Stimulated activated CD8-positive, alpha-beta memory T cell treated with anti-CD3 and anti-CD28 coated beads, Interleukin-15, amount 100 ng/mL, for 48 hours (primary cell): ENCODE results near the gene SPG7.
"Not testable (repeated sequence)": the region's sequence is repeated elsewhere in the genome, so short reads cannot be mapped to it uniquely, and the experiment has no call there.

ENCODE experiments used
- DNase-seq, 2 donors: peaks; one replicate each; pipeline ENCODE4 v3.0.0-alpha.2; 2020; ENCODE audit warnings: low read depth in 2 of 2

SPG7 gene

DNA sequence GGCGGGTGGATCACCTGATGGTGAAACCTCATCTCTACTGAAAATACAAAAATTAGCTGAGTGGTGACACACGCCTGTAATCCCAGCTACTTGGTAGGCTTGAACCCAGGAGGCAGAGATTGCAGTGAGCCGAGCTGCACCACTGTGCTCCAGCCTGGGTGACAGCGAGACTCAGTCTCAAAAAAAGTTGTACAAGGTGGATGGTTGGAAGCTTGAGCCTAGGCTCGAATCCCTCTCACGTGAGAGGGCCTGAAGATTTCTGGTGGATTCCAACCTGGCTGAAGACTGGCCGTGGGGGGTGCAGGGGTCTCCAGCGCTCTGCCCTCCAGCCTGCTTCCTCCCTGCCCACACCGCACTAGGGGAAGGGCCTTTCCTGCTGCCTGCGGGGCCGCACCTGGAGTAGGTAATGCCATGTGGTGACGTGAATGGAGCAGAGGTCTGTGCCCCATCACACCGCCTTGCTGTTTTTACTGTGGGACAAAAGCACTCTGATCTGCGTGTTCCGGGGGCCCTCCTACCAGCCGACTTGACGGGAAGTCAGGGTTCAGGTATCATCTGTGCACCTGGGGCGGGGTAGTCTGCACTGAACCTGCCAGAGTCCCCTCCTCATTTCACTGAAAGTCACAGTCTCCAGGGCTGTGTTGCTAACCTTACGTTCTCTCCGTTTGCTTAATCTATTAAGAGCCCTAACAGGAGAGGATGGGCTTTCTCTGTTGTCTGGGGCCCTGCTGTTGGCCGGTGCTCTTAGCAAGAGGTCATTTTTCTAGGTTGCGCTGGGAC, 56.5 kb downstream of the SPG7 start:
- no peak for DNase-seq

DNA sequence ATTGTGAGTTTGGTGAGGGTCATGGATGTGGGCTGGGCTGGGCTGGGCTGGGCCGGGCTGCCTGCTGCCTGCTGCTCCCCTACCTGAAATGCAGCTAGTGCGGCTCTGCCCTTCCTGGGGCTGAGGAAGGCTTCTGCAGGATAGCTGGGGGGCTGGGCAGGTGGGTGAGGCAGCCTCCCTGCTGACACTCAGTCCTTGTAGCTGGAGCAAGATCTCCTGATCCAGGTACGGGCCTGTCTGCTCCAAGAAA, 57.0 kb downstream of the SPG7 start:
- DNase-seq = no peak

DNA sequence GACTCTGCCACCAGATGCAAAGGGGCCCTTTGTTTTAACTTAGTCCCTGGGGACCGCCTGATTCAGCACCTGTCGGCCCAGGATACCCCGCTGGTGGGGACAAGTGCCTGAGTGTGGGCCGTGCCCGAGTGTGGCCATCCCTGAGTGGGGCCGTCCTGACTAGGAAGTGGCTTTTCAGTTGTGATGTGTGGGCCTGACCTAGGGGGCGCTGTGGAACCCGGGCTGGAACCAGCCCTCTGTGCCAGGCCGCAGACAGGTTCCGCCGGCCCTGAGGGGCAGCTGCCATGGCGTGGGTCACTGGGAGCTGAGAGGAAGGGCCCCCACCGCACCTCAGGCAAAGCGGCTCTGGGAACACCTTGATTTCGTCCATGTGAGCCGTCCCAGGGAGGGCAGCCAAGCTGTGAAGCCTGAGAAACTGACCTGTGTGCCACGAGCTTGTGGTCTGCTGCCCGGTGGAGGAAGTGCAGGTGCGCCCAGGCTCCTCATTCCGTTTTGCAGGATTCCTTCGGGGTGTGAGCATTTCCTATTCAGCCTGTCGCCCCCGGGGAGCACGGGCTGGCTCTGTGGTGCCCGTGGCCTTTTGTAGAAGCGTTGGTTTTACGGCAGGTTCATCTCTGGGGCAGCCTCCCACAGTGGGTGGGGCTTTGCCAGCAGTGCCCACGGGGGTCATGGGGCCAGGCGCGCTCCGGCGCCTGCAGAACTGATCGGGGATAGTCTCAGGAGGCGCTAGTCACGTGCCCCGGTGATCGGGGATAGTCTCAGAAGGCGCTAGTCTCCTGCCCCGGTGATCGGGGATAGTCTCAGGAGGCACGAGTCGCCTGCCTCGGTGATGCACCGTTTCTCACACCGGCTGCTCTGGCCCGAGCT, 57.5 kb downstream of the SPG7 start:
- peak; percentile 54 to 59 for DNase-seq

DNA sequence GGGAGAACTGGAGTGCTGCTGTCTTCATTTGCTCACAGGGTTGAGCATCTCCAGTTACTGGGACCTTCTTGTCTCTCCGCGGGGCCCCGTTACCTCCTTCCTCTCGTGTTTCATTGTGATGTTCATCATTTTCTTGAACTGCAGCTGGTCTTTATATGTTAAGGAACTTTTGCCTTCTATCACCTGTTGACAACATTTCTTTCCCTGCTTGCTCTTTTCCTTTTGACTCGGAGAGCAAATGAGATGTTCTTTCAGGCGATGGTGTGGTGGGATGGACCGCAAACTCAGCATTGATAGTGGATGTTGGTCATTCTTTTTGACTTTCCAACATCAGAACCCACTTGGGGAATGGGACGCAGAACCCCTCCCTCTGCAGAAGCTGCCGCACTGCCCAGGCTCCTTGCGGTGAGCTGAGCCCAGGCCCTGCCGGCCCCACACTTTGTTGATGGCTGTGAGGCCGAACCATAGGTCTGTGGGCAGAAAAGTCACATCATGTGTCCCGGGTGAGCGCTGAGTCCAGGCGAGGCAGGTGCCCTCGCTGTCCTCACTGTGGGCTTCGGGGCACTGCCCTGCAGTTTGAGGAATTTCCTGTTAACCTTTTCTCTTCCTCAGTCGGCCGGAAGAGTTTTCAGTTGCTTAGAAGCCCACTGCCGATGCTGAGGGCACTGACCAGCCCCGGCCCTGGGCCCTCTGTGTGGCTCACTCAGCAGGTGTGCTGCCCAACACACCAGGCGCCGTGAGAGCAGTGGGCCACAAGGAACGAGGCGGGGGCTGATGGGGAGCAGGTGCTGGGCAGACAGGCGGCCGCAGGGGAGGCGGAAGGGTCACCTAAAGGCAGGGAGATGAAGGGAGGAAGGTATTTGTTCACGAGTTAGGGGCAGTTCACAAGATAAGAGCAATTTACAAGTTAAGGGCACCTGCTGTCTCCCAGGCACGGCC, 59.7 kb downstream of the SPG7 start:
- DNase-seq = no peak

- DNase-seq = no peak
Measured at GRCh38 chr16:89569506-89570341, 61.5 kb downstream of the SPG7 start.

DNA sequence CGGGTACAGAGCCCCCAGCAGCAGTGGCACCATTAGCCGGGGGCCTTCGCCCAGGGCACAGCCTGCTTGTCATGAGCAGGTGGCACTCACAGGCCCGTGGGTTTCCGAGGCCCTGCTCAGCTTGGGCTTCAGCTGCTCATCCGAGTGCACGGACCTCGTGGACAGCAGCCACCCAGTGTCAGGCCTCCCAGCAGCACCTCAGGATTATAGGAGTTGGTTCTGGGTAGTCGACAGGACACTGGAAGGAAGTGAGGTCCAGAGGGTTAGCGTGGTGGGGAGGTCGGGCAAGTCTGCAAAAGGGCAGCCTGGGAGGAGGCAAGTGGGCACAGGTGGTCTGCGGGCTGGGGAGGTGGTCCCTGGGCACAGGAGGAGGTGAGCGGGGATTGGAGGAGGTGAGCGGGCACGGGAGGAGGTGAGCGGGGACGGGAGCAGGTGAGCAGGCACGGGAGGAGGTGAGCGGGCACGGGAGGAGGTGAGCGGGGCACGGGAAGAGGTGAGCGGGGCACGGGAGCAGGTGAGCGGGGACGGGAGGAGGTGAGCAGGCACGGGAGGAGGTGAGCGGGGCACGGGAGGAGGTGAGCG, 62.2 kb downstream of the SPG7 start:
- DNase-seq = no peak

- not testable (repeated sequence) for DNase-seq
Measured at GRCh38 chr16:89570983-89571598, 62.9 kb downstream of the SPG7 start.

DNA sequence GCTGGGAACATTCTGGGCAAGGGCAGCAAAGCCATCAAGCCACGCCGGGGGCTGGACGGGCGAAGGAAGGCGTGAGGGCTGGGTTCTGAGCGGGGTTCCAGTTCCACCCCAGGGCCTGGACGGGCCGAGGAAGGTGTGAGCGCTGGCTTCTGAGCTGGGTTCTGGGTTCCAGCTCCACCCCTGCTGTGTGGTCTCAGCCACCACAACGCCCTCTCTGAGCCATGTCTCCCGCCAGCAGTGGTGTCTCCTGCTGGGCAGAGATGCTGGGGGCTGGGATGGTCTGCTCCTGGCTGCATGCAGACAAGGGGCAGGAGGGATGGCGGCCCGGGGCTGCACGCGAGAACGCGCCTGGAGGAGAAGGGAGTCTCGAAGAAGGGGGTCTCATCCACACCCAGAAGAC, 63.4 kb downstream of the SPG7 start:
- no peak for DNase-seq

GRCh38 chr16:89572073-89572484, 63.9 kb downstream of the SPG7 start:
- DNase-seq = no peak

DNA sequence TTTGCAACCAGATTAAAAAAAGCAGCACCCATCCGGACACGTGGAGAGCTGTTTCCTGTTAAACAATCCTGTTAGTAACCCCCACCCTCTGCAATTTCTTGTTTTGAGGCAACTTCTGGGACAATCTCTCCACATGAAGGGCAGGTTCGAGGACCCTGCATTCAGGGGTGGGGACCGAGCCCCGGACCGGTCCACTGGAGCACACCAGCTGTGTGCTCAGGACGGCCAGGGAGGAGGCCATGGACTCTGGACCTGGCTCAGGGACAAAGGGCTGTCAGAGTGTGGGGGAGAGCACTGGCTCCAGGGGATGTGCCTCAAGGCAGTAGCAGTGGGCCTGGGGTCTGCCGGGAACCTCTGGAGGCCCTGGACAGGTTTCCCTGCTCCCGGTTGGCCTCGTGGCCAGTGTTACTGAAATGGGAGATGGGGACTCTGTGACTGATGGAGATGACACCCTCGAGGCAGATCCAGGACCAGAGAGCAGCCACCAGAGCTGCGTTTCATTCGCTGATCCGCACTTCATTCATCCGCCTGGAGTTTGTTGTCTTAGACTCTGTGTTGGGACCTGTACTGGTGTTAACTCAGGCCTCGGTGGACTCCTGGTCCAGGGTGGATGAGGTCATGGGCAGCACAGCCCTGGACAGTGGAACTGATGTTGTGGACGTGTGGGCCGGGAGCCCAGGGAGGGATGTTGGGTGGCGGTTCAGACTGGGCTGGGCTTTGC, 64.4 kb downstream of the SPG7 start:
- no peak for DNase-seq

DNA sequence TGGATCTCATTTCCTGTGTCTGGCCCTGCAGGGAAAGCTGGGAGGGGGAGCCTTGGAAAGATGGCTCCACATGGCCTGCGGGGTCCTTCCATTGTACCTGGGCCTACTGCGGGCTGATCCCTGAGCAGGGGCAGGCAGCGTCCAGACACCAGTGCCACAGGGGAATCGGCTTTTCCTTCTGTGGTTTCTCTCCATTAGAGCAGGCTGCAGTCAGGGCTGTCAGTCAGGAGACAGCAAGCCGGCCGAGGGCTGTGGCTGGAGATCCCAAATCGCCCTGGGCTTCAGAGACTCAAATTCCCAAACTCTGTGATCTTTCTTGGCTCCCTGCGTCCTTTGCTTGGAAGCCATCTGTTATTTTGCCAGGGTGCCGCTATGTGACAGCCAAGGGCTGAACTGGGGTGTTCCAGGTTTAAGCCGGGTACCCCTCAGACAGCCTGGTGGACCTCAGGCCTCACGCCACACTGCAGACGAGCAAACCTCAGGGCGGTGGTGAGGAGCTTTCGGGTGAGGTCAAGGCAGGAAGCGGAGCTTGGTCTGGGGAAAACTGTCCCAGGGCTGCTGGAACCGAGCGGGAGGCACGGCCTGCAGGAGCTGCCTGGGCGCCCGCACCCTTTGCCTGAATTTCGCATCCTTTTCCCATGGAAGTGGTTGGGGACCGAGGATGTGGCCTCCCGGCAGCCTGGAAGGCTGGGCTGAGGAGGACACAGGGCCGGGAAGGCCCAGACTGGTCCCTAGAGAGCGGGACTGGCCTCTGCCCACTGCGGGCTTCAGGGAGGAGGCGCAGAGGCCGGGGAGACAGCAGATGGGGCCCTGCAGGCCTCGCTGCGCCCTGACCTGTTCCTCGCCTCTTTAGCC, 65.8 kb downstream of the SPG7 start:
- DNase-seq = no peak

DNA sequence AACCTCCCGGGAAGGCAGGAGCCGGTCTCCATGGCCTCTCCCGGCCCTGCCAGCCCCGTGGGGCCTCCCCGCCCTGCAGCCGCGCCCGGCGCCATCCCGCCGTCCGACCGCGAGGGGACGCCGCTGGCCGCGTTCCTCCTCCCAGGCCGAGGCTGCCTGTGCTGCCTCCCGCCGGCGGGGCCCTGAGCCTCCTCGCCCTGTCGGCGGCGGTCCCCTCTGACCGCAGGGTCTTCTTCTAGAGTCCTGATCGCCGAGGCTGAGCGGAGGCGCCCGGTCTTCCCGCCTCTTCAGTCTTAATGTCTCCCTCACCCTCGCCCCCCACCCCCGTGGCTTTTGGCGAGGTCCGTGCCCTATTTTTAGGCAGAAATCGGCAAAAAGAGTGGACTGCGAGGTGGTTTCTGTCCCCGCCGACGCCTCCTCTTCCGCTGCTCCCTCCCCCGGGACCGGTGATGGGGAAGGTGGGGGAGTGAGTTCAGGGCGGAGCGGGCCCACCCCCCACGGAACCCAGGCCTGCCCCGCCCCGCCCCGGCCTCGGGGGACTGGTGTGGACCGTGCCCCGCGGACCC, 66.6 kb downstream of the SPG7 start:
- DNase-seq = peak in 1 of 2 donors; percentile 49

DNA sequence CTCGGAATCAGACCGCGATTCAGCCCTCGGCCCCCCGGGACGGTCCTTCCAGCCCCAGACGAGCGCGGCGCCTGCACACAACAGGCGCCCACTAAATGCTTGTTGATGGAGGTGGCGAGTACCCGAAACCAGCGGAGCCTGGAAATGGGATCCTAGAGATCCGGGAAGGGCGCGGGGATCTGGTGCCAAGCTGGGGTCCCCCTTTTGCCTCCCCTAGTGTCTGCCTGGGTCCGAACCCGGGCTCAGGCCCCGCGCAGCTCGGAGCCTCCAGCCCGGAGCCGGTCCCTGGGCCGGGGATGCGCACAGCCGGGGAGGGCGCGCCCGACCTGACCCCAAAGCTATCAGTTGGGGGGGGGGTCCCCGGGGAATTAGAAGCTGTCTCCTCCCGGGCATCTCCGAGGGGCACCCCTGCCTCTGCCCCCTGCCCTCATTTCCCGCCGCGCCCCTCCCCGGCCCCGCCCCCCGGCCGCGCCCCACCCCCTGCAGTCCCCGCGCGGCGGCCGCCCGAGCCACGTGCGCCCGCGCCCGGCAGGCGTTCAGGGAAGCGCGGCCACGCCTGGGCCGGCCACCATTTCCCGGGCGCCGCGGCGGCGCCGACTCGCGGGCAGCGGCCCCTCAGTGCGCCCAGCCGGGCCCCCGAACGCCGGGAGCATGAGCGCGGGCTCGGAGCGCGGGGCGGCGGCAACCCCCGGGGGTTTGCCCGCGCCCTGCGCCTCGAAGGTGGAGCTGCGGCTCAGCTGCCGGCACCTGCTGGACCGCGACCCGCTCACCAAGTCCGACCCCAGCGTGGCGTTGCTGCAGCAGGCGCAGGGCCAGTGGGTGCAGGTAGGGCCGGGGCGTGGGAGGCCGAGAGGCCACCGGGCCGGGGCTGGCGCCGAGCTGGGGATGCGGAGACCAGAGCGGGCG, 67.3 kb downstream of the SPG7 start, which contains the start of gene CPNE7:
TSS of gene CPNE7 (plus strand) at position 512 of the 906 bp plus-strand sequence. CDS start at position 652, 140 bp downstream.
- no peak for DNase-seq

- DNase-seq = no peak
Measured at GRCh38 chr16:89576153-89577054, 68.2 kb downstream of the SPG7 start.

GRCh38 chr16:89577055-89577759, 69.0 kb downstream of the SPG7 start:
- DNase-seq = no peak

DNA sequence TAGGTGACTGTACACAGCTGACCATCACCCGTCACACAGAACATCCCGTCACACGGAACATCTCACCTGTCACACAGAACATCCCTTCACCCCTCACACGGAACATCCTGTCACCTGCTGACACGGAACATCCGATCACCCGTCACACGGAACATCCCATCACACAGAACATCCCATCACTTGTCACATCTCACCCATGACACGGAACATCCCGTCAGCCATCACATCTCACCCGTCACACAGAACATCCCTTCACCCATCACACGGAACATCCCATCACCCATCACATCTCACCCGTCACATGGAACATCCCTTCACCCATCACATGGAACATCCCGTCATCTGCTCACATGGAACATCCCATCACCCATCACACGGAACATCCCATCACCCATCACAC, 71.1 kb downstream of the SPG7 start:
- no peak for DNase-seq
